Measurements from ENCODE around the gene CACNA1D.
"Not testable (repeated sequence)": the region's sequence is repeated elsewhere in the genome, so short reads cannot be mapped to it uniquely, and the experiment has no call there.

Gene CACNA1D

GRCh38 chr3:53617893-53618523, 123.6 kb downstream of the CACNA1D start:
- no peak for ATAC-seq (replicated peaks; ENCODE audit: extremely low read depth, poor library complexity, severe bottlenecking)
- Mint-ChIP-seq H3K27me3 (peaks cover 73% of the 10 kb centered on the region), H3K9me3 (no peaks in the 10 kb centered on the region), H3K4me3 (no peak overlapping the region), H3K27ac (ENCODE audit: low read depth) (no peak overlapping the region), H3K4me1 (no peaks in the 10 kb centered on the region), H3K36me3 (ENCODE audit: insufficient read depth) (no peaks in the 10 kb centered on the region)
- no peak for DNase-seq (ENCODE audit: low spot score in 2 of 2)

GRCh38 chr3:53618524-53618906, 124.1 kb downstream of the CACNA1D start:
- Mint-ChIP-seq H3K4me1 (no peaks in the 10 kb centered on the region), H3K27ac (ENCODE audit: low read depth) (no peak overlapping the region), H3K27me3 (peaks cover 68% of the 10 kb centered on the region), H3K9me3 (no peaks in the 10 kb centered on the region), H3K36me3 (ENCODE audit: insufficient read depth) (no peaks in the 10 kb centered on the region), H3K4me3 (no peak overlapping the region)
- DNase-seq (ENCODE audit: low spot score in 2 of 2) (no peak), ATAC-seq (replicated peaks; ENCODE audit: extremely low read depth, poor library complexity, severe bottlenecking) (no peak)

- DNase-seq (ENCODE audit: low spot score in 2 of 2), result no peak
- ATAC-seq (replicated peaks; ENCODE audit: extremely low read depth, poor library complexity, severe bottlenecking), result no peak
- H3K4me3 Mint-ChIP-seq, result no peak overlapping the region
- peaks cover 68% of the 10 kb centered on the region for H3K27me3 Mint-ChIP-seq
- no peaks in the 10 kb centered on the region for H3K9me3 Mint-ChIP-seq
- H3K4me1 Mint-ChIP-seq, result no peaks in the 10 kb centered on the region
- H3K36me3 Mint-ChIP-seq (ENCODE audit: insufficient read depth), result no peaks in the 10 kb centered on the region
- H3K27ac Mint-ChIP-seq (ENCODE audit: low read depth), result no peak overlapping the region
Measured at GRCh38 chr3:53618936-53619335, 124.5 kb downstream of the CACNA1D start.

GRCh38 chr3:53624061-53624857, 129.8 kb downstream of the CACNA1D start:
- Mint-ChIP-seq H3K9me3 (no peaks in the 10 kb centered on the region), H3K4me1 (no peaks in the 10 kb centered on the region), H3K4me3 (no peak overlapping the region), H3K27me3 (peaks cover 64% of the 10 kb centered on the region), H3K27ac (ENCODE audit: low read depth) (no peak overlapping the region), H3K36me3 (ENCODE audit: insufficient read depth) (no peaks in the 10 kb centered on the region)
- DNase-seq (ENCODE audit: low spot score in 2 of 2) (no peak), ATAC-seq (replicated peaks; ENCODE audit: extremely low read depth, poor library complexity, severe bottlenecking) (no peak)

DNA sequence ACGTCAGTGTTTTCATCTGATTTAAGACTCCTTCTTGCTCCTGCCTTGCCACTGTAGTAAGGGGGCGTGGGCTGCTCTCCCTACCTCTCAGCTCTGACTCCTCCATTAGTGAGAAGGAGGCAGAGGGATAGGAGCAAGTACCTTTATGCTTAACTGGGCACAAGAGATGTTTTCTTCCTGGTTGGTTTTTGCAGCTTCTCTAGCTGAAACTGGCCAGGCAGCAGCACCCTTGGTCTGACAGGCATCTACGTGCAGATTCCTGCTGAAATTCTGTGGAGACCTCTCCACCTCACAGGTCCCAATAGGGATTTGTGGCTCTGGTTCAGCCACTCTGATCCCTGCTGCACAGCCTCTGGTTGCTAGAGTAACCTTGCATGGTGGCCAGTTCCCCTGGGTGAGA, 132.5 kb downstream of the CACNA1D start:
- Mint-ChIP-seq H3K36me3 (ENCODE audit: insufficient read depth) (no peaks in the 10 kb centered on the region), H3K27me3 (peaks cover 39% of the 10 kb centered on the region), H3K9me3 (no peaks in the 10 kb centered on the region), H3K4me3 (no peak overlapping the region), H3K27ac (ENCODE audit: low read depth) (no peak overlapping the region), H3K4me1 (no peaks in the 10 kb centered on the region)
- ATAC-seq (replicated peaks; ENCODE audit: extremely low read depth, poor library complexity, severe bottlenecking), result no peak
- DNase-seq (ENCODE audit: low spot score in 2 of 2), result no peak

- Mint-ChIP-seq H3K4me1 (no peaks in the 10 kb centered on the region), H3K27me3 (peaks cover 36% of the 10 kb centered on the region), H3K36me3 (ENCODE audit: insufficient read depth) (no peaks in the 10 kb centered on the region), H3K27ac (ENCODE audit: low read depth) (no peak overlapping the region), H3K9me3 (no peaks in the 10 kb centered on the region), H3K4me3 (no peak overlapping the region)
- no peak for ATAC-seq (replicated peaks; ENCODE audit: extremely low read depth, poor library complexity, severe bottlenecking)
- DNase-seq (ENCODE audit: low spot score in 2 of 2), result no peak
Measured at GRCh38 chr3:53628536-53629401, 134.4 kb downstream of the CACNA1D start.

DNA sequence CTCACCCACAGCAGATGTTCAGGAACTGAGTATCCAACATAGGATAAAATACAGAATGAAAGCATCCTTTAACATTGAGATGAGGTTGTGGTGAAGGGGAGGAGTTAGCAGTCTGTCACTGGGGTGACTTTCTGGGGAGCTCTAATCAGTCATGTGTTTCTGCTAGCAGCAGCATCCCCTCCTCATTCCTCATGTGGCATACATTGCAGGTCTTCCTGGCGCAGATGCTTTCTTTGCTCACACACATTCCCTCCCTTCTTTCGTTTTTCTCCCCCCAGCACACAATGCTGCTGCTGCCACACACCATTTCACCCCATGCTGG, 135.0 kb downstream of the CACNA1D start:
- no peaks in the 10 kb centered on the region for H3K9me3 Mint-ChIP-seq

DNA sequence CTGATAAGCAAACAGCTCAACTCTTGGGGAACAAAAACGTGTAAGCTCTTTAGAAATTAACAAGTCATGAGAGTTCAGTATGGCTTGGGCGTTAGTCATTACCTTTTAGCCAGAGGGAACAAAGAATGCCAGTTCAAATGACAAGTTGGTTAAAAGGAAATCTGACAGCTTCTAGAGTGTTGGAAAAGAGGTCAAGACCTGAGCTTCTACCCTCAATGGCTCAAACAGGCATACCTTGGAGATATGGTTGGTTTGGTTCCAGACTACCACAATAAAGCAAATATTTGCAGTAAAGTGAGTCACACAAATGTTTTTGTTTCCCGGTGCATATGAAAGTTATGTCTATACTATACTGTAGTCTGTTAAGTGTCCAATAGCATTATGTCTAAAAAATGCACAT, 136.1 kb downstream of the CACNA1D start:
- ATAC-seq (replicated peaks; ENCODE audit: extremely low read depth, poor library complexity, severe bottlenecking) (no peak), DNase-seq (ENCODE audit: low spot score in 2 of 2) (no peak)
- H3K4me3 Mint-ChIP-seq, result no peak overlapping the region
- H3K36me3 Mint-ChIP-seq (ENCODE audit: insufficient read depth), result no peaks in the 10 kb centered on the region
- H3K27me3 Mint-ChIP-seq, result peaks cover 32% of the 10 kb centered on the region
- H3K9me3 Mint-ChIP-seq, result no peaks in the 10 kb centered on the region
- H3K27ac Mint-ChIP-seq (ENCODE audit: low read depth), result no peak overlapping the region
- H3K4me1 Mint-ChIP-seq, result no peaks in the 10 kb centered on the region

More for the DNA sequence above, 135.0 kb downstream of the CACNA1D start:
- ATAC-seq (replicated peaks; ENCODE audit: extremely low read depth, poor library complexity, severe bottlenecking) (no peak), DNase-seq (ENCODE audit: low spot score in 2 of 2) (no peak)
- Mint-ChIP-seq H3K36me3 (ENCODE audit: insufficient read depth) (no peaks in the 10 kb centered on the region), H3K27ac (ENCODE audit: low read depth) (no peak overlapping the region), H3K4me1 (no peaks in the 10 kb centered on the region), H3K27me3 (peaks cover 32% of the 10 kb centered on the region), H3K4me3 (no peak overlapping the region)

- Mint-ChIP-seq H3K4me1 (no peaks in the 10 kb centered on the region), H3K9me3 (no peaks in the 10 kb centered on the region), H3K27me3 (peaks cover 32% of the 10 kb centered on the region), H3K4me3 (no peak overlapping the region), H3K36me3 (ENCODE audit: insufficient read depth) (no peaks in the 10 kb centered on the region), H3K27ac (ENCODE audit: low read depth) (no peak overlapping the region)
- ATAC-seq (replicated peaks; ENCODE audit: extremely low read depth, poor library complexity, severe bottlenecking), result no peak
- no peak for DNase-seq (ENCODE audit: low spot score in 2 of 2)
Measured at GRCh38 chr3:53633197-53633787, 138.9 kb downstream of the CACNA1D start.

GRCh38 chr3:53635041-53635440, 140.6 kb downstream of the CACNA1D start:
- no peak overlapping the region for H3K4me3 Mint-ChIP-seq
- ATAC-seq (replicated peaks; ENCODE audit: extremely low read depth, poor library complexity, severe bottlenecking) (no peak), DNase-seq (ENCODE audit: low spot score in 2 of 2) (no peak)
- H3K9me3 Mint-ChIP-seq, result no peaks in the 10 kb centered on the region
- peaks cover 32% of the 10 kb centered on the region for H3K27me3 Mint-ChIP-seq
- H3K27ac Mint-ChIP-seq (ENCODE audit: low read depth), result no peak overlapping the region
- no peaks in the 10 kb centered on the region for H3K4me1 Mint-ChIP-seq
- no peaks in the 10 kb centered on the region for H3K36me3 Mint-ChIP-seq (ENCODE audit: insufficient read depth)

- not testable (repeated sequence) for H3K4me3 Mint-ChIP-seq; ATAC-seq (replicated peaks; ENCODE audit: extremely low read depth, poor library complexity, severe bottlenecking); H3K4me1 Mint-ChIP-seq; DNase-seq (ENCODE audit: low spot score in 2 of 2); H3K36me3 Mint-ChIP-seq (ENCODE audit: insufficient read depth); H3K27ac Mint-ChIP-seq (ENCODE audit: low read depth); H3K9me3 Mint-ChIP-seq
- peaks cover 48% of the 10 kb centered on the region for H3K27me3 Mint-ChIP-seq
Measured at GRCh38 chr3:53638806-53639205, 144.4 kb downstream of the CACNA1D start.

DNA sequence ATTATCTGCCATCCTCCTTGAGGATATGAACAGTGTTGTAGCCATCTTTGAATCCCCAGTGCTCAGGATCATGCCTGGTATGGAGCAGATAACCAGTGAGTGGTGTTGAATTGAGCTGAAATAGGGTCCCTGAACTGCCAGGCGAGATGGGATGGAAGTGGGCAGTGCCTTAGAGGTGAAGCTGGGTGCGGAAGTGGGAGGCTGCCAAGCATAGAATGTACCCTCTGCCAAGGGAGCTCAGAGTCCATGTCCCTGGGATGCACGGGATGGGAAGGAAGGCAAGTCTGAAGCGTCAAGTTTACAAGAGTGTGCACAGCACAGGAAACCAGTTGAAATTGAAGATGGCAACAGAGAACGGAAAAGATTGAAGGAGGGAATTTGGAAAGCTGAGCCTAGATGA, 147.0 kb downstream of the CACNA1D start:
- H3K9me3 Mint-ChIP-seq, result no peaks in the 10 kb centered on the region
- H3K27me3 Mint-ChIP-seq, result peaks cover 44% of the 10 kb centered on the region
- no peaks in the 10 kb centered on the region for H3K36me3 Mint-ChIP-seq (ENCODE audit: insufficient read depth)
- H3K27ac Mint-ChIP-seq (ENCODE audit: low read depth), result no peak overlapping the region
- H3K4me3 Mint-ChIP-seq, result no peak overlapping the region
- no peak for ATAC-seq (replicated peaks; ENCODE audit: extremely low read depth, poor library complexity, severe bottlenecking)
- no peaks in the 10 kb centered on the region for H3K4me1 Mint-ChIP-seq
- no peak for DNase-seq (ENCODE audit: low spot score in 2 of 2)
